Esophagus squamous epithelium (tissue), 5 donors: Measurements from ENCODE around the gene CACUL1. TPM values are rescaled to one million over a fixed set of nuclear protein-coding genes. Genes with fewer than 3 reads are reported as not detected.
A peak's percentile ranks its signal among the peaks of the same experiment; 100 is the strongest.

Experiments
- DNase-seq: peaks from one replicate; lab custom pipeline; 2025; lab: John Stamatoyannopoulos, UW
- H3K27ac ChIP-seq, 4 donors: fragments of 200-600 bp; sonication (generic); one replicate each; pipeline ENCODE4 v1.5.1; 2016 to 2019; ENCODE audit warnings: mild to moderate bottlenecking in 1 of 4
- H3K27me3 ChIP-seq, 4 donors: fragments of 200-600 bp; sonication (generic); 1 replicate in 3 of 4; 2 replicates in 1 of 4; pipeline versions ENCODE4 v1.5.1 to v1.6.0; 2017 to 2021; ENCODE audit warnings: antibody characterized with exemption in 1 of 4
- H3K36me3 ChIP-seq, 3 donors: fragments of 200-600 bp; sonication (generic); one replicate each; pipeline ENCODE4 v1.5.1; 2016 to 2019
- H3K4me1 ChIP-seq, 3 donors: fragments of 200-600 bp; sonication (generic); one replicate each; pipeline ENCODE4 v1.5.1; 2017 to 2019
- H3K4me3 ChIP-seq, 4 donors: fragments of 200-600 bp; sonication (generic); 1 replicate in 3 of 4; 2 replicates in 1 of 4; pipeline ENCODE4 v1.5.1; 2016 to 2019; ENCODE audit warnings: mild to moderate bottlenecking in 2 of 4, moderate library complexity in 1 of 4
- H3K9me3 ChIP-seq, 3 donors: fragments of 200-600 bp; sonication (generic); one replicate each; pipeline ENCODE4 v1.5.1; 2016 to 2019
- CTCF ChIP-seq, 6 experiments: fragments of 450-650 bp in 4 of 6; fragments of 200-600 bp in 2 of 6; sonication (generic) in 2 of 6; IDR thresholded peaks; one replicate each; pipeline ENCODE4 v1.5.1; 2016 to 2019; ENCODE audit warnings: antibody characterized with exemption in 6 of 6, mild to moderate bottlenecking in 4 of 6, moderate library complexity in 4 of 6
- POLR2A ChIP-seq, 4 donors: fragments of 450-650 bp; IDR thresholded peaks; one replicate each; pipeline ENCODE4 v1.6.1; 2017; ENCODE audit warnings: antibody characterized with exemption in 4 of 4, mild to moderate bottlenecking in 4 of 4, moderate library complexity in 3 of 4
- WGBS, 2 donors: methylation state at CpG; one replicate each; pipeline ENCODE4 v1.1.5; 2018; 5-methylcytosine and 5-hydroxymethylcytosine counted together
- intact Hi-C: fragments of 100-400 bp; cut with DNase I; formaldehyde crosslinking; loops from one replicate; pipeline ENCODE4 v1.15.0; 2022
- total RNA-seq, 4 donors: library from RNA; depleted of rRNA; stranded (reverse); fragments of >200 nt; gene quantifications; one replicate each; pipeline ENCODE4 v1.1.0, GENCODE V29; 2016
- donor health status: DM: yes; HTN: yes; CAD: no.

CACUL1 gene
- total RNA-seq, result 10 to 100 TPM; 23.7 to 36.6 (median 31.4) TPM

- Histone ChIP-seq H3K27me3 (no peaks in the 10 kb centered on the region), H3K4me3 (peak within 1 kb of the TSS; percentile 77 to 99 (median 96)), H3K27ac (peak within 1 kb of the TSS; percentile 90 to 94 (median 92)), H3K36me3 (no peaks in the 10 kb centered on the region), H3K9me3 (no peaks in the 10 kb centered on the region), H3K4me1 (peaks cover 5 to 39% (median 18%) of the 10 kb centered on the region in 3 donors)
- TF ChIP-seq CTCF (IDR thresholded peaks at IDR 0.05) (peak in 1 of 6 experiments; percentile 5), POLR2A (IDR thresholded peaks at IDR 0.05) (peak in 2 of 4 donors; percentile 64 to 90)
- intact Hi-C loops, result no loop called here
- DNase-seq, result peak; percentile 98
- 0 to 1% methylated on average over 1 to 33 of the region's 87 CpGs for WGBS, 2 donors
Observed at GRCh38 chr10:118754556-118755423, at the start of gene CACUL1. CACUL1 (minus strand) TSS chr10:118754970; CDS start chr10:118754762, 208 bp downstream.

GRCh38 chr10:118804262-118804773, 49.5 kb upstream of the CACUL1 start:
- DNase-seq, result no peak
- Histone ChIP-seq H3K4me3 (no peak overlapping the region), H3K9me3 (no peaks in the 10 kb centered on the region), H3K36me3 (no peaks in the 10 kb centered on the region), H3K27me3 (no peaks in the 10 kb centered on the region), H3K27ac (no peak overlapping the region), H3K4me1 (peaks cover 0 to 7% (median 0%) of the 10 kb centered on the region in 3 donors)
- intact Hi-C loops, result no loop called here
- TF ChIP-seq POLR2A (IDR thresholded peaks at IDR 0.05), result no peak
- no peak for TF ChIP-seq CTCF (IDR thresholded peaks at IDR 0.05)
- WGBS, 2 donors, result 60% methylated on average over 3 of the region's 3 CpGs

GRCh38 chr10:118802126-118802793, 47.5 kb upstream of the CACUL1 start:
- intact Hi-C loops, result no loop called here
- no peak for DNase-seq
- Histone ChIP-seq H3K4me1 (peaks cover 0 to 15% (median 10%) of the 10 kb centered on the region in 3 donors), H3K27ac (no peak overlapping the region), H3K36me3 (no peaks in the 10 kb centered on the region), H3K27me3 (no peaks in the 10 kb centered on the region), H3K4me3 (no peak overlapping the region), H3K9me3 (no peaks in the 10 kb centered on the region)
- TF ChIP-seq CTCF (IDR thresholded peaks at IDR 0.05) (no peak), POLR2A (IDR thresholded peaks at IDR 0.05) (no peak)
- 88 to 94% methylated on average over 5 to 10 of the region's 14 CpGs for WGBS, 2 donors

GRCh38 chr10:118800920-118801319, 46.1 kb upstream of the CACUL1 start:
- no peak overlapping the region for H3K4me3 ChIP-seq
- peaks cover 0 to 15% (median 10%) of the 10 kb centered on the region in 3 donors for H3K4me1 ChIP-seq
- no peak for DNase-seq
- WGBS, 2 donors, result 73 to 74% methylated on average over 1 to 4 of the region's 4 CpGs
- H3K36me3 ChIP-seq, result no peaks in the 10 kb centered on the region
- H3K27me3 ChIP-seq, result no peaks in the 10 kb centered on the region
- TF ChIP-seq POLR2A (IDR thresholded peaks at IDR 0.05) (no peak), CTCF (IDR thresholded peaks at IDR 0.05) (peak in 4 of 6 experiments; percentile 9 to 29 (median 24))
- no peaks in the 10 kb centered on the region for H3K9me3 ChIP-seq
- no peak overlapping the region for H3K27ac ChIP-seq
- intact Hi-C loops, result no loop called here
